MCF 10A (cell line): Measurements from ENCODE around the gene PDZD7. TPM values are rescaled to one million over a fixed set of nuclear protein-coding genes. Genes with fewer than 3 reads are reported as not detected.

Experiments
- BruUV-seq: library from RNA; stranded (reverse); fragments of 400-500 nt; replicated peaks from 2 replicates; lab custom pipeline; 2021; lab: Mats Ljungman, UMichigan
- CTCF ChIA-PET: fragments of 300-600 bp; sonication (Branson Sonifier 250); formaldehyde crosslinking; extraction: SDS; loops from one replicate; lab custom pipeline; 2021; ENCODE audit warnings: antibody characterized with exemption, inconsistent platforms; lab: Yijun Ruan, JAX
- POLR2A ChIA-PET: fragments of 300-600, 350-650 bp; sonication (Branson Sonifier 250); formaldehyde crosslinking; extraction: SDS; loops from one replicate; lab custom pipeline; 2020; ENCODE audit warnings: antibody characterized with exemption, inconsistent platforms; lab: Yijun Ruan, JAX
- DNase-seq: peaks from one replicate; pipeline ENCODE4 v3.0.0-alpha.2; 2018; ENCODE audit not compliant: unreplicated experiment
- H3K27ac Mint-ChIP-seq: one replicate; pipeline ENCODE4 v1.8.0; 2022; ENCODE audit warnings: mild to moderate bottlenecking, low read depth, mixed read lengths; ENCODE audit not compliant: unreplicated experiment
- H3K27me3 Mint-ChIP-seq: one replicate; pipeline ENCODE4 v1.8.0; 2022; ENCODE audit warnings: mixed read lengths; ENCODE audit not compliant: insufficient read depth, unreplicated experiment
- H3K36me3 Mint-ChIP-seq: one replicate; pipeline ENCODE4 v1.8.0; 2022; ENCODE audit warnings: mild to moderate bottlenecking, moderate library complexity, mixed read lengths; ENCODE audit not compliant: insufficient read depth, unreplicated experiment
- H3K4me1 Mint-ChIP-seq: one replicate; pipeline ENCODE4 v1.8.0; 2022; ENCODE audit warnings: mixed read lengths; ENCODE audit not compliant: insufficient read depth, unreplicated experiment
- H3K4me3 Mint-ChIP-seq: one replicate; pipeline ENCODE4 v1.8.0; 2022; ENCODE audit warnings: mild to moderate bottlenecking, moderate library complexity, mixed read lengths; ENCODE audit not compliant: unreplicated experiment
- H3K9me3 Mint-ChIP-seq: one replicate; pipeline ENCODE4 v1.8.0; 2022; ENCODE audit warnings: mixed read lengths; ENCODE audit not compliant: unreplicated experiment
- intact Hi-C: fragments of 100-400 bp; cut with micrococcal nuclease; formaldehyde crosslinking; loops from 2 replicates; pipeline ENCODE4 v1.14.1; 2022
- total RNA-seq: library from RNA; stranded (reverse); gene quantifications from 2 replicates; pipeline ENCODE4 v1.2.3, GENCODE V29; 2022
- TF ChIP-seq, protein P1 (sequence below): fragments of 200-600 bp; IDR thresholded peaks from one replicate; pipeline ENCODE4 v1.8.0; 2022; ENCODE audit warnings: antibody characterized with exemption, mild to moderate bottlenecking; ENCODE audit not compliant: unreplicated experiment

PDZD7 gene
- total RNA-seq, 1 experiment from 2014 or later, result 0.58 TPM

DNA sequence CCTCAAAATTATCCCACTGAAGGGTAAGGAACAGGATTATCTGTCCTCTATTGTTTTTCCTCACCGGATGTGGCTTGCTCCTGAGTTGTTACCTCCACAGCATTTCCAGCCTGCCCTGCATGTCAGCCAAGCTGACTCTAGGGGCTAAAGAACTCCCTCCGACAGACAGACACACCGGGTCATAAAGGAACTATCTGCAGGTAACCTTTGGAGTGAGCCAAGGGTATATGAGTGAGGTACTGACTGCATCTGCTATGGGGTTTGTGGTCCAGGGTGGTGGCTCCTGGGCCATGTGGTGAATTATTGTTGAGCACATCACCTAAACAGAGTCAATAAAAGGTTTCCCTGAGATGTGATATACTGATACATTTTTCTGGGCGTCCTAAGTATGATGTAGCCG is 23.9 kb upstream of the PDZD7 start:
- H3K36me3 Mint-ChIP-seq, result no peaks in the 10 kb centered on the region
- TF ChIP-seq, protein P1, sequence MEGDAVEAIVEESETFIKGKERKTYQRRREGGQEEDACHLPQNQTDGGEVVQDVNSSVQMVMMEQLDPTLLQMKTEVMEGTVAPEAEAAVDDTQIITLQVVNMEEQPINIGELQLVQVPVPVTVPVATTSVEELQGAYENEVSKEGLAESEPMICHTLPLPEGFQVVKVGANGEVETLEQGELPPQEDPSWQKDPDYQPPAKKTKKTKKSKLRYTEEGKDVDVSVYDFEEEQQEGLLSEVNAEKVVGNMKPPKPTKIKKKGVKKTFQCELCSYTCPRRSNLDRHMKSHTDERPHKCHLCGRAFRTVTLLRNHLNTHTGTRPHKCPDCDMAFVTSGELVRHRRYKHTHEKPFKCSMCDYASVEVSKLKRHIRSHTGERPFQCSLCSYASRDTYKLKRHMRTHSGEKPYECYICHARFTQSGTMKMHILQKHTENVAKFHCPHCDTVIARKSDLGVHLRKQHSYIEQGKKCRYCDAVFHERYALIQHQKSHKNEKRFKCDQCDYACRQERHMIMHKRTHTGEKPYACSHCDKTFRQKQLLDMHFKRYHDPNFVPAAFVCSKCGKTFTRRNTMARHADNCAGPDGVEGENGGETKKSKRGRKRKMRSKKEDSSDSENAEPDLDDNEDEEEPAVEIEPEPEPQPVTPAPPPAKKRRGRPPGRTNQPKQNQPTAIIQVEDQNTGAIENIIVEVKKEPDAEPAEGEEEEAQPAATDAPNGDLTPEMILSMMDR, result no peak
- H3K27me3 Mint-ChIP-seq, result no peaks in the 10 kb centered on the region
- POLR2A ChIA-PET, result interaction anchor here (0.9 to 5.9 kb wide), 4 partner anchors 11 to 26 kb away, joined by 3 to 71 read pairs (median 6); no protein-coding TSS in a partner anchor
- intact Hi-C loops, result no loop called here
- H3K4me3 Mint-ChIP-seq, result no peak overlapping the region
- DNase-seq, result no peak
- H3K27ac Mint-ChIP-seq, result no peak overlapping the region
- peaks cover 14% of the 10 kb centered on the region for H3K4me1 Mint-ChIP-seq
- no TSS peak for BruUV-seq
- CTCF ChIA-PET, result interaction anchor here (1.7 to 13.2 kb wide), 3 partner anchors 13 to 87 kb away, joined by 10 to 234 read pairs (median 151); no protein-coding TSS in a partner anchor
- no peaks in the 10 kb centered on the region for H3K9me3 Mint-ChIP-seq

DNA sequence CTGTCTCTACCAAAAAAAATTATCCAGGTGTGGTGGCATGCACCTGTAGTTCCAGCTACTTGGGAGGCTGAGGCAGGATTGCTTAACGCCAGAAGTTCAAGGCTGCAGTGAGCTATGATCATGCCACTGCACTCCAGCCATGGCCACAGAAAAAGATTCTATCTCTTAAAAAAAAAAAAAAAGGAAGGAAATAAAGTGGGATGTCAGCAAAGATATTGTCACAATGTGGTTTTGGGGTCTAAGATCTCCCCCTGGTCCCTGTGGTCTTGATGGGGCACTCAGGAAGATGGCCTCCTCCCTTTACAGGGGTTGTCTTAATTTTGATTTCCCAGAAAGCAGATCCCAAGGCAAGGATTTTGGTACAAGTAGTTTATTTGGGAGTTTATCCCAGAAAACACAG is 23.4 kb upstream of the PDZD7 start:
- ChIA-PET CTCF (interaction anchor here (1.7 to 13.2 kb wide), 3 partner anchors 13 to 88 kb away, joined by 10 to 234 read pairs (median 151); no protein-coding TSS in a partner anchor), POLR2A (interaction anchor here (0.9 to 5.9 kb wide), 2 partner anchors 11 to 12 kb away, joined by 3 to 71 read pairs; no protein-coding TSS in a partner anchor)
- Mint-ChIP-seq H3K9me3 (no peaks in the 10 kb centered on the region), H3K27me3 (no peaks in the 10 kb centered on the region), H3K27ac (no peak overlapping the region), H3K4me1 (peaks cover 9% of the 10 kb centered on the region), H3K4me3 (no peak overlapping the region), H3K36me3 (no peaks in the 10 kb centered on the region)
- TF ChIP-seq, protein P1, result no peak
- no TSS peak for BruUV-seq
- intact Hi-C loops, result no loop called here
- no peak for DNase-seq

DNA sequence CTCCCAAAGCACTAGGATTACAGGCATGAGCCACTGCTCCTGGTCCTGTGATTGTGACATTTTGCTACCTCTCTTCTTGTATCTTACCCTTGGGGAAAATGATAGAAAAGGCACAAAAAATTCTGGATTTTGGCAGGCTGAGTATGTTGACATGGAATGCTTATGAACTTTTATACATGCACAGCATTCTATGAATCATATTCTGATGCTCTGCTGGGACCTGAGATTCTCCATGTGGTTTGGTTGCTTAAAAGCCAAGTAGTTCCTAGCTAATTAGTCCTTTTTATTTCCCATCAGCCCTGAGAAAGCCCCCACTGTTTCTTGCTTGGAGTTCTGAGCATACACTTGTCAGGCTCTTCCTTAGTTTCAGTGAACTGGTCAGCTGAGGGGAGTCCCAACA is 22.6 kb upstream of the PDZD7 start:
- H3K36me3 Mint-ChIP-seq, result no peaks in the 10 kb centered on the region
- H3K27me3 Mint-ChIP-seq, result no peaks in the 10 kb centered on the region
- intact Hi-C loops, result no loop called here
- DNase-seq, result no peak
- peaks cover 8% of the 10 kb centered on the region for H3K4me1 Mint-ChIP-seq
- no TSS peak for BruUV-seq
- no peak overlapping the region for H3K27ac Mint-ChIP-seq
- no peaks in the 10 kb centered on the region for H3K9me3 Mint-ChIP-seq
- CTCF ChIA-PET, result interaction anchor here (0.7 to 13.2 kb wide), 6 partner anchors 14 to 89 kb away, joined by 4 to 234 read pairs (median 21); no protein-coding TSS in a partner anchor
- TF ChIP-seq, protein P1, result no peak
- no peak overlapping the region for H3K4me3 Mint-ChIP-seq
- POLR2A ChIA-PET, result interaction anchor here (5.9 kb wide), 1 partner anchor 11 kb away, joined by 71 read pairs; no protein-coding TSS in a partner anchor

DNA sequence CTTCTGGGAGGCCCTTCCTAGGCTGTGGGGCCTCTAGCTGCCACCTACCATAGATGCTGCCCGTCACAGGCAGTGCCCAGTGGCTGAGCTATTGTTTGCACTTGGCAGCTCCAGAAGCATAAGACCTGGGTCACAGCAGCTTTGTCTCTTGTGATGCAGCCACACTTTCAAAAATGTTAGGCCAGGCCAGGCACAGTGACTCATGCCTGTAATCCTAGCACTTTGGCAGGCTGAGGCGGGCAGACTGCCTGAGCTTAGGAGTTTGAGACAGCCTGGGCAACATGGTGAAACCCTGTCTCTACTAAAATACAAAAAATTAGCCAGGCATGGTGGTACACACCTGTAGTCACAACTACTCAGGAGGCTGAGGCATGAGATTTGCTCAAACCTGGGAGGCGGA is 21.4 kb upstream of the PDZD7 start:
- TF ChIP-seq, protein P1, result no peak
- intact Hi-C loops, result no loop called here
- peaks cover 8% of the 10 kb centered on the region for H3K4me1 Mint-ChIP-seq
- CTCF ChIA-PET, result interaction anchor here (0.8 to 13.2 kb wide), 11 partner anchors 7 to 90 kb away, joined by 4 to 234 read pairs (median 13); partner anchors contain the start of genes KAZALD1, PDZD7 and SFXN3
- no peaks in the 10 kb centered on the region for H3K36me3 Mint-ChIP-seq
- DNase-seq, result peak; percentile 84
- no peaks in the 10 kb centered on the region for H3K9me3 Mint-ChIP-seq
- H3K4me3 Mint-ChIP-seq, result no peak overlapping the region
- H3K27ac Mint-ChIP-seq, result peak overlapping the region; percentile 59
- H3K27me3 Mint-ChIP-seq, result no peaks in the 10 kb centered on the region
- POLR2A ChIA-PET, result interaction anchor here (0.6 to 5.9 kb wide), 15 partner anchors 8 to 1293 kb away, joined by 3 to 71 read pairs (median 4); partner anchors contain the start of genes KAZALD1, LZTS2, OGA and PDZD7
- no TSS peak for BruUV-seq
